Smooth muscle cell (in vitro differentiated cells): Measurements from ENCODE around the gene LGI2. TPM values are rescaled to one million over a fixed set of nuclear protein-coding genes. Genes with fewer than 3 reads are reported as not detected.

Experiments used
- DNase-seq: peaks from one replicate; lab custom pipeline; 2025; ENCODE audit not compliant: unreplicated experiment; lab: John Stamatoyannopoulos, UW
- H2AFZ ChIP-seq: fragments of 200-600 bp; sonication (generic); 2 replicates; pipeline ENCODE4 v1.6.0; 2016; ENCODE audit warnings: antibody characterized with exemption, low read depth, mild to moderate bottlenecking
- H3F3A ChIP-seq: fragments of 200-600 bp; sonication (generic); 2 replicates; pipeline ENCODE4 v1.6.0; 2017; ENCODE audit warnings: antibody characterized with exemption, low read depth
- H3K27ac ChIP-seq: fragments of 200-600 bp; sonication (generic); 2 replicates; pipeline ENCODE4 v1.5.1; 2016; ENCODE audit warnings: low read depth, mild to moderate bottlenecking
- H3K27me3 ChIP-seq: fragments of 200-600 bp; sonication (generic); 2 replicates; pipeline ENCODE4 v1.6.1; 2016; ENCODE audit warnings: low read depth, mild to moderate bottlenecking
- H3K36me3 ChIP-seq: fragments of 200-600 bp; sonication (generic); 2 replicates; pipeline ENCODE4 v1.5.1; 2016; ENCODE audit warnings: low read depth
- H3K4me1 ChIP-seq: fragments of 200-600 bp; sonication (generic); 2 replicates; pipeline ENCODE4 v1.5.1; 2016; ENCODE audit warnings: low read depth
- H3K4me2 ChIP-seq: fragments of 200-600 bp; sonication (generic); 2 replicates; pipeline ENCODE4 v1.6.0; 2016; ENCODE audit warnings: mild to moderate bottlenecking
- H3K4me3 ChIP-seq: fragments of 200-600 bp; sonication (generic); 2 replicates; pipeline ENCODE4 v1.5.1; 2016; ENCODE audit warnings: mild to moderate bottlenecking
- H3K79me2 ChIP-seq: fragments of 200-600 bp; sonication (generic); 2 replicates; pipeline ENCODE4 v1.6.0; 2016; ENCODE audit warnings: low read depth, mild to moderate bottlenecking
- H3K9ac ChIP-seq: fragments of 200-600 bp; sonication (generic); 2 replicates; pipeline ENCODE4 v1.6.0; 2016; ENCODE audit warnings: low read depth
- H3K9me3 ChIP-seq: fragments of 200-600 bp; sonication (generic); replicated peaks from 2 replicates; pipeline ENCODE4 v1.5.1; 2016; ENCODE audit warnings: low read depth
- H4K20me1 ChIP-seq: fragments of 200-600 bp; sonication (generic); 2 replicates; pipeline ENCODE4 v1.6.0; 2016; ENCODE audit warnings: low read depth
- WGBS: methylation state at CpG from one replicate; pipeline ENCODE4 v1.1.7; 2016; ENCODE audit warnings: low lambda C conversion rate; 5-methylcytosine and 5-hydroxymethylcytosine counted together
- polyA plus RNA-seq: library from polyadenylated mRNA; unstranded; fragments of >200 nt; fragmentation: Nextera tagmentation; extraction: Ambion mirVana; gene quantifications from 2 replicates; pipeline ENCODE4 v1.2.1, GENCODE V29; 2016
- total RNA-seq: library from RNA; depleted of rRNA; stranded (reverse); fragments of >200 nt; gene quantifications from 2 replicates; pipeline ENCODE4 v1.2.3, GENCODE V29; 2014
- TF ChIP-seq, protein P1 (sequence below): fragments of 200-600 bp; sonication (generic); IDR thresholded peaks from 2 replicates; pipeline ENCODE4 v1.5.1; 2017; ENCODE audit warnings: borderline replicate concordance, mild to moderate bottlenecking, antibody characterized with exemption; ENCODE audit not compliant: insufficient read depth, poor library complexity, severe bottlenecking

The LGI2 gene
- total and polyA plus RNA-seq, 2 experiments from 2014 or later = 3.1 to 9.3 TPM

DNA sequence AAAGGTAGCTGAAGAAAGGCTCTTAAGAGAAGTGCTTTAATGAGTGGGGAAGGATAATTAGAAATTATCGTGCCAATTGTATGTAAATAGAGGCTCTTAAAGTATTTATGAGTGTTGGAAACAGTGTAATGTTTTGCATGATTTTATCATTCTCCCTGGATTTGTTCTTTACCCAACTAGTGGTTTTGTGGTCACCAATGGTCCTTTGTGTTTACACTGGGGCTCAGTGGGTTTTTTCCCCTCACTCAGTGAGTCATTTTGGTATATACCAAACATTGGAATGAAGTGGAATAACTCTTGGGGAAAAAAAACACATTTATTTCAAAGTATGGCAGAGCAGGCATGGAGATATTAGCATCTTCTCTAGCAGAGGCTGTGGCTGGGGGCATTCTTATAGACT is 20.8 kb upstream of the LGI2 start:
- DNase-seq = no peak
- peak overlapping the region; percentile 11 for H3K27ac ChIP-seq
- no peaks in the 10 kb centered on the region for H3F3A ChIP-seq
- TF ChIP-seq, protein P1, sequence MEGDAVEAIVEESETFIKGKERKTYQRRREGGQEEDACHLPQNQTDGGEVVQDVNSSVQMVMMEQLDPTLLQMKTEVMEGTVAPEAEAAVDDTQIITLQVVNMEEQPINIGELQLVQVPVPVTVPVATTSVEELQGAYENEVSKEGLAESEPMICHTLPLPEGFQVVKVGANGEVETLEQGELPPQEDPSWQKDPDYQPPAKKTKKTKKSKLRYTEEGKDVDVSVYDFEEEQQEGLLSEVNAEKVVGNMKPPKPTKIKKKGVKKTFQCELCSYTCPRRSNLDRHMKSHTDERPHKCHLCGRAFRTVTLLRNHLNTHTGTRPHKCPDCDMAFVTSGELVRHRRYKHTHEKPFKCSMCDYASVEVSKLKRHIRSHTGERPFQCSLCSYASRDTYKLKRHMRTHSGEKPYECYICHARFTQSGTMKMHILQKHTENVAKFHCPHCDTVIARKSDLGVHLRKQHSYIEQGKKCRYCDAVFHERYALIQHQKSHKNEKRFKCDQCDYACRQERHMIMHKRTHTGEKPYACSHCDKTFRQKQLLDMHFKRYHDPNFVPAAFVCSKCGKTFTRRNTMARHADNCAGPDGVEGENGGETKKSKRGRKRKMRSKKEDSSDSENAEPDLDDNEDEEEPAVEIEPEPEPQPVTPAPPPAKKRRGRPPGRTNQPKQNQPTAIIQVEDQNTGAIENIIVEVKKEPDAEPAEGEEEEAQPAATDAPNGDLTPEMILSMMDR = no peak
- H3K79me2 ChIP-seq = no peaks in the 10 kb centered on the region
- no peaks in the 10 kb centered on the region for H4K20me1 ChIP-seq
- H3K9me3 ChIP-seq = peaks cover 5% of the 10 kb centered on the region
- H2AFZ ChIP-seq = no peak overlapping the region
- 32% methylated on average over 1 of the region's 1 CpG for WGBS
- H3K4me1 ChIP-seq = no peaks in the 10 kb centered on the region
- H3K4me3 ChIP-seq = no peak overlapping the region
- no peaks in the 10 kb centered on the region for H3K36me3 ChIP-seq
- H3K4me2 ChIP-seq = peak overlapping the region; percentile 25
- H3K9ac ChIP-seq = no peak overlapping the region
- no peaks in the 10 kb centered on the region for H3K27me3 ChIP-seq

- Histone ChIP-seq H3K79me2 (no peaks in the 10 kb centered on the region), H3K9me3 (peaks cover 5% of the 10 kb centered on the region), H3K27me3 (no peaks in the 10 kb centered on the region), H4K20me1 (no peaks in the 10 kb centered on the region), H3F3A (no peaks in the 10 kb centered on the region), H3K4me1 (no peaks in the 10 kb centered on the region), H2AFZ (no peak overlapping the region), H3K4me2 (no peak overlapping the region), H3K4me3 (no peak overlapping the region), H3K9ac (no peak overlapping the region), H3K27ac (no peak overlapping the region), H3K36me3 (no peaks in the 10 kb centered on the region)
- 96% methylated on average over 5 of the region's 5 CpGs for WGBS
- TF ChIP-seq, protein P1 = no peak
- no peak for DNase-seq
Measured at GRCh38 chr4:25050370-25051078, 19.8 kb upstream of the LGI2 start.

DNA sequence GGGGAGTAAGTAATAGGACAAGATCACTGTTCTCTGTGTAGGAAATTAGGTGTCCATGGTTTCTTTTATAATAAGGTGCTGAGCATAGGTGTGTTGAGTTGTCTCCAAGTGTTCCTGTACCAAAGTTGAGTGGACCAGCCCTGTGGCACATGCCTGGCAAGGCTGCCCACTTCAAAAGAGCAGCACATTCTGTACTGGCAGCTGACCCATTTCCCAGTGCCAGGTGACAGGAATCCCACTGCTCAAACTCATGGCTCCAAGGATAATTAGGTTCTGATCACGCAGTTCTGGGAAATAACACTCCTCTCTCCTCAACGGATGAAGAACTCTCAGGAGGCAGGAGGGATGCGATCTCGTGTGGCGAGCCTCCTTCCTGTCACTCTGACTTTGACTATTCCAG is 12.8 kb upstream of the LGI2 start:
- Histone ChIP-seq H3K27me3 (peaks cover 5% of the 10 kb centered on the region), H3K4me3 (no peak overlapping the region), H3F3A (no peaks in the 10 kb centered on the region), H3K9me3 (no peaks in the 10 kb centered on the region), H2AFZ (no peak overlapping the region), H3K9ac (no peak overlapping the region), H3K4me2 (no peak overlapping the region), H4K20me1 (no peaks in the 10 kb centered on the region), H3K4me1 (no peaks in the 10 kb centered on the region), H3K79me2 (no peaks in the 10 kb centered on the region), H3K27ac (no peak overlapping the region), H3K36me3 (no peaks in the 10 kb centered on the region)
- 92% methylated on average over 5 of the region's 5 CpGs for WGBS
- no peak for DNase-seq
- TF ChIP-seq, protein P1 = no peak

DNA sequence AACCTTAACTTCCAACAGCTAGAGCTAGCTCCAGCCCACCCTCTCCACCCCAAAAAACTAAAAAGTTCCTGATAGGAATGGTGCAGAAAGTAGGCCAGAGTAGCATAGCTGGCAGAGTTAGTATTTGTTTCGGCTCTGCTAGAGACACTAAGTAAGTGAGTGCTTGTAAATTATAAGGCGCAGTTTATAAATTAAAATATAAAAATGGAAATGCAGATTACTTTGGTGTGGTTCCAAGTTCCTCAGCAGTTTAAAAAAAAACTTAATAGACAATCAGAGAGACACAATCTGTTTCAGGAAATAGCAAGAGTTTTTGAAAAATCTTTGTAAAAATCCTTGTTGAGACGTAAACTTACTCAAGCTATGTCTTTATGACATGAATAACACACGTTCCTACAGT is 2.8 kb upstream of the LGI2 start:
- H3K79me2 ChIP-seq = no peaks in the 10 kb centered on the region
- no peaks in the 10 kb centered on the region for H3K9me3 ChIP-seq
- DNase-seq = no peak
- H3K27ac ChIP-seq = no peak overlapping the region
- no peak overlapping the region for H3K4me3 ChIP-seq
- no peaks in the 10 kb centered on the region for H3K36me3 ChIP-seq
- H3K27me3 ChIP-seq = peaks cover 25% of the 10 kb centered on the region
- TF ChIP-seq, protein P1 = no peak
- H3K9ac ChIP-seq = no peak overlapping the region
- H2AFZ ChIP-seq = no peak overlapping the region
- peaks cover 4% of the 10 kb centered on the region for H3K4me1 ChIP-seq
- H3F3A ChIP-seq = no peaks in the 10 kb centered on the region
- H4K20me1 ChIP-seq = no peaks in the 10 kb centered on the region
- H3K4me2 ChIP-seq = no peak overlapping the region
- WGBS = 96% methylated on average over 4 of the region's 4 CpGs
